Stomach (tissue), 4 donors: ENCODE results near the gene HDAC2.

Source experiments
- CTCF ChIP-seq, 7 experiments: fragments of 450-650 bp in 4 of 7; fragments of 200-600 bp in 3 of 7; sonication (generic) in 3 of 7; IDR thresholded peaks; one replicate each; pipeline ENCODE4 v1.5.1; 2016 to 2019; ENCODE audit warnings: antibody characterized with exemption in 7 of 7, control low read depth in 2 of 7, mild to moderate bottlenecking in 1 of 7
- POLR2A ChIP-seq, 4 donors: fragments of 450-650 bp; IDR thresholded peaks; one replicate each; pipeline ENCODE4 v1.6.1; 2016; ENCODE audit warnings: antibody characterized with exemption in 4 of 4, control low read depth in 2 of 4, mild to moderate bottlenecking in 1 of 4, moderate library complexity in 1 of 4
- POLR2AphosphoS5 ChIP-seq, 3 donors: sonication (generic); formaldehyde crosslinking; IDR thresholded peaks; one replicate each; pipeline ENCODE4 v1.6.1; 2016; ENCODE audit warnings: antibody characterized with exemption in 3 of 3

- TF ChIP-seq POLR2AphosphoS5 (IDR thresholded peaks at IDR 0.05) (no peak), CTCF (IDR thresholded peaks at IDR 0.05) (no peak), POLR2A (IDR thresholded peaks at IDR 0.05) (no peak)
Measured at GRCh38 chr6:114010540-114010939, 39.6 kb upstream of the HDAC2 start.
